ENCODE data around the gene NHERF1.

DNA sequence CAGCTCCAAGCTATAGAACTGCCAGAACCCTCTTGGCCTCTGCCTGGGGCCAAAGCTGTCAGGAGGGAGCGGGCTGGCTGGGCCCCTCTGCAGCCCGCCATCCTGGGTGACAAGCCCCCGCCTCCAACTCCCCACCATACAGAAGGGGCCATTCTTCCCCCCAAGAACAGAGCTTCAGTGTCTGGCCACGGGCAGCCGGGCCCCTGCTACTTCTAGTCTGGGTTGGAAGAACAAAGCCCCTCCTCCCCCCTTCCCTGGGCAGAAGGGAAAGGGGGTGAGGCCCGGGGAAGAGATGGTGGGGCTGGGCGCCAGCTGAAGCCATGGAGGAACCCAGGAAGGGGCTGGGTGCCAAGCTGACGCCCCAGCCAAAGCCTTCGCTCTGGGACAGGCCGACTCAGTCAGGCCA, 18.7 kb downstream of the NHERF1 start:
- TF ChIP-seq SUZ12 (IDR thresholded peaks at IDR 0.05; ENCODE audit: extremely low read depth, insufficient read depth, insufficient read length) (no peak), YY1 (IDR thresholded peaks at IDR 0.05; ENCODE audit: insufficient read depth, insufficient read length) (no peak)
